GM12878 (cell line): ENCODE results near the gene SNCAIP. TPM values are rescaled to one million over a fixed set of nuclear protein-coding genes. Genes with fewer than 3 reads are reported as not detected.

Experiments
- ATAC-seq: fragments of 200-7000 bp; cut with Tn5 transposase; 3 replicates; pipeline ENCODE4 v1.9.1; 2020; ENCODE audit warnings: mild to moderate bottlenecking, moderate library complexity
- BruUV-seq: library from RNA; stranded (reverse); fragments of 400-500 nt; replicated peaks from 2 replicates; lab custom pipeline; 2021; lab: Mats Ljungman, UMichigan
- CTCF ChIA-PET: fragments of 300-600 bp; sonication (Branson Sonifier 250); formaldehyde crosslinking; extraction: SDS; loops from one replicate; lab custom pipeline; 2021; ENCODE audit warnings: inconsistent platforms; lab: Yijun Ruan, JAX
- POLR2A ChIA-PET: fragments of 350-600 bp; formaldehyde crosslinking; extraction: SDS; loops from one replicate; lab custom pipeline; 2021; ENCODE audit warnings: inconsistent platforms; lab: Charles Lee
- RAD21 ChIA-PET: fragments of 300-600 bp; sonication (Branson Sonifier 250); formaldehyde crosslinking; loops from one replicate; lab custom pipeline; 2023; ENCODE audit warnings: antibody characterized with exemption; ENCODE audit not compliant: unreplicated experiment; lab: Charles Lee
- SMC1A ChIA-PET: fragments of 300-600 bp; sonication (Branson Sonifier 250); formaldehyde crosslinking; loops from one replicate; lab custom pipeline; 2023; ENCODE audit not compliant: unreplicated experiment, uncharacterized antibody; lab: Charles Lee
- DNase-seq: peaks from one replicate; pipeline ENCODE4 v3.0.0-alpha.2; 2011; ENCODE audit warnings: low read depth, low spot score
- FAIRE-seq: peaks from 3 replicates; lab custom pipeline; 2011; peaks lifted over from hg19 to GRCh38; lab: Jason Lieb, UNC
- H2AFZ ChIP-seq: 2 replicates; pipeline ENCODE4 v1.6.0; 2011; ENCODE audit warnings: low read depth, low read length, control low read depth; ENCODE audit not compliant: control insufficient read depth
- H3K27ac ChIP-seq: 2 replicates; pipeline ENCODE4 v1.5.1; 2011; ENCODE audit warnings: control low read depth; ENCODE audit not compliant: control insufficient read depth, insufficient read depth
- H3K27me3 ChIP-seq, 2 experiments: replicated peaks in 1 of 2; 2 replicates each; pipeline versions ENCODE4 v1.6.0 to v1.6.1; 2011; ENCODE audit warnings: low read length in 1 of 2; ENCODE audit not compliant: control insufficient read depth in 2 of 2, insufficient read depth in 2 of 2
- H3K36me3 ChIP-seq, 2 experiments: 2 replicates each; pipeline ENCODE4 v1.5.1; 2011; ENCODE audit warnings: low read length in 1 of 2; ENCODE audit not compliant: control insufficient read depth in 2 of 2, insufficient read depth in 2 of 2
- H3K4me1 ChIP-seq: 2 replicates; pipeline ENCODE4 v1.6.1; 2011; ENCODE audit warnings: mild to moderate bottlenecking, low read length, moderate library complexity, mixed read lengths; ENCODE audit not compliant: control insufficient read depth, insufficient read depth
- H3K4me2 ChIP-seq: 2 replicates; pipeline ENCODE4 v1.6.0; 2011; ENCODE audit warnings: control low read depth; ENCODE audit not compliant: control insufficient read depth, insufficient read depth
- H3K4me3 ChIP-seq: fragments of 200-600 bp; sonication (generic); 2 replicates; pipeline ENCODE4 v1.5.1; 2016
- H3K79me2 ChIP-seq: 2 replicates; pipeline ENCODE4 v1.6.0; 2011; ENCODE audit warnings: low read length; ENCODE audit not compliant: control insufficient read depth, insufficient read depth
- H3K9ac ChIP-seq: 2 replicates; pipeline ENCODE4 v1.8.0; 2011; ENCODE audit warnings: low read length, control low read depth, mixed read lengths; ENCODE audit not compliant: control insufficient read depth, insufficient read depth
- H3K9me3 ChIP-seq: replicated peaks from 3 replicates; pipeline ENCODE4 v1.5.1; 2011; ENCODE audit warnings: mild to moderate bottlenecking, low read length; ENCODE audit not compliant: control insufficient read depth, insufficient read depth
- H4K20me1 ChIP-seq: 2 replicates; pipeline ENCODE4 v1.6.0; 2011; ENCODE audit not compliant: control insufficient read depth, insufficient read depth
- ASH2L ChIP-seq: fragments of 300-600, 200-600 bp; sonication (generic); IDR thresholded peaks from 2 replicates; pipeline ENCODE4 v1.6.1; 2017; ENCODE audit warnings: low read depth, mild to moderate bottlenecking, borderline replicate concordance
- CBX5 ChIP-seq: sonication (generic); IDR thresholded peaks from 2 replicates; pipeline ENCODE4 v1.6.1; 2016; ENCODE audit warnings: low read depth, moderate library complexity, mild to moderate bottlenecking, inconsistent platforms
- CHD4 ChIP-seq: fragments of 200-600 bp; sonication (generic); IDR thresholded peaks from 2 replicates; pipeline ENCODE4 v1.6.1; 2016; ENCODE audit warnings: mild to moderate bottlenecking
- CREB1 ChIP-seq: IDR thresholded peaks from 2 replicates; pipeline ENCODE4 v1.6.1; 2012; ENCODE audit warnings: low read depth, mild to moderate bottlenecking, inconsistent platforms
- HDAC6 ChIP-seq: fragments of 200-600 bp; sonication (generic); IDR thresholded peaks from one replicate; pipeline ENCODE4 v1.8.0; 2017; ENCODE audit warnings: antibody characterized with exemption; ENCODE audit not compliant: unreplicated experiment
- NR2C2 ChIP-seq: IDR thresholded peaks from 2 replicates; pipeline ENCODE4 v1.6.1; 2011; ENCODE audit warnings: borderline replicate concordance, low read depth; ENCODE audit not compliant: control insufficient read depth, insufficient read length
- POLR2AphosphoS2 ChIP-seq: IDR thresholded peaks from 2 replicates; pipeline ENCODE4 v1.6.1; 2011; ENCODE audit warnings: low read depth, mild to moderate bottlenecking, low read length, improper control_type of control experiment, moderate library complexity
- POU2F2 ChIP-seq: IDR thresholded peaks from 3 replicates; pipeline ENCODE4 v1.6.1; 2011; ENCODE audit warnings: low read depth, mild to moderate bottlenecking, low read length, borderline replicate concordance
- RFX5 ChIP-seq: IDR thresholded peaks from 2 replicates; pipeline ENCODE4 v1.6.1; 2011; ENCODE audit warnings: low read depth, low read length, improper control_type of control experiment
- SIX5 ChIP-seq: IDR thresholded peaks from 2 replicates; pipeline ENCODE4 v1.6.1; 2011; ENCODE audit warnings: mild to moderate bottlenecking, low read depth, low read length, moderate library complexity; ENCODE audit not compliant: severe bottlenecking
- SPI1 ChIP-seq: IDR thresholded peaks from 2 replicates; pipeline ENCODE4 v1.6.1; 2011; ENCODE audit warnings: low read depth, mild to moderate bottlenecking, low read length, moderate library complexity, borderline replicate concordance; ENCODE audit not compliant: insufficient read depth
- SUPT20H ChIP-seq: IDR thresholded peaks from 2 replicates; pipeline ENCODE4 v1.6.1; 2011; ENCODE audit warnings: low read depth, mild to moderate bottlenecking, low read length, moderate library complexity, borderline replicate concordance; ENCODE audit not compliant: control insufficient read depth
- SUZ12 ChIP-seq: fragments of 200-600 bp; sonication (generic); IDR thresholded peaks from one replicate; pipeline ENCODE4 v1.6.1; 2018; ENCODE audit warnings: antibody characterized with exemption, mild to moderate bottlenecking; ENCODE audit not compliant: unreplicated experiment
- USF2 ChIP-seq: IDR thresholded peaks from 2 replicates; pipeline ENCODE4 v1.6.1; 2011; ENCODE audit warnings: low read depth, low read length, improper control_type of control experiment, borderline replicate concordance
- ZNF207 ChIP-seq: fragments of 450-650 bp; IDR thresholded peaks from 2 replicates; pipeline ENCODE4 v1.6.1; 2014; ENCODE audit warnings: antibody characterized with exemption, mild to moderate bottlenecking, borderline replicate concordance
- ZNF592 ChIP-seq: fragments of 450-650 bp; IDR thresholded peaks from 2 replicates; pipeline ENCODE4 v1.6.1; 2017; ENCODE audit warnings: mild to moderate bottlenecking, moderate library complexity
- WGBS: methylation state at CpG from one replicate; pipeline ENCODE4 v1.1.6; 2016; ENCODE audit warnings: low lambda C conversion rate; ENCODE audit not compliant: insufficient replicate concordance, insufficient coverage; ENCODE audit errors: missing lambda C conversion rate; 5-methylcytosine and 5-hydroxymethylcytosine counted together
- in situ Hi-C: fragments of 300-500 bp; cut with MboI; formaldehyde crosslinking; loops from 9 replicates; pipeline ENCODE4 v1.14.3; 2018; ENCODE audit warnings: mixed read lengths
- intact Hi-C: fragments of 100-400 bp; cut with micrococcal nuclease; formaldehyde crosslinking; loops from one replicate; pipeline ENCODE4 v1.14.2; 2022; ENCODE audit not compliant: unreplicated experiment
- polyA plus RNA-seq, 11 experiments: library from polyadenylated mRNA; depleted of rRNA in 4 of 11; unstranded in 6 of 11; stranded (reverse) in 5 of 11; fragments of >200 nt; fragmentation: Nextera tagmentation in 4 of 11; fragmentation: Illumina TruSeq in 1 of 11; extraction: Ambion mirVana in 4 of 11; extraction: Trizol in 1 of 11; gene quantifications; 1 replicate in 1 of 11; 2 replicates in 10 of 11; pipeline versions ENCODE4 v1.2.1 to v1.2.3, GENCODE V29; 2011 to 2016; ENCODE audit warnings: inconsistent platforms in 2 of 11, missing spikeins in 2 of 11, low read depth in 1 of 11
- total RNA-seq, 4 experiments: library from RNA; depleted of rRNA in 3 of 4; stranded (reverse); fragments of >200 nt in 3 of 4; fragmentation: Illumina TruSeq in 1 of 4; extraction: Trizol in 1 of 4; gene quantifications; 2 replicates each; pipeline versions ENCODE4 v1.2.1 to v1.2.3, GENCODE V29; 2013 to 2021

Gene SNCAIP
- total and polyA plus RNA-seq, 10 of the 15 experiments (the other 5 are each of a cell fraction or from before 2014, with no cell fraction given), result 0.03 to 0.62 (median 0.16) TPM; not detected in 1

GRCh38 chr5:122394284-122394930 lies 82.4 kb downstream of the SNCAIP start:
- H3K4me2 ChIP-seq, result no peak overlapping the region
- H3K27me3 ChIP-seq, result no peaks in the 10 kb centered on the region
- no peaks in the 10 kb centered on the region for H3K79me2 ChIP-seq
- no peaks in the 10 kb centered on the region for H3K9me3 ChIP-seq
- H3K27ac ChIP-seq, result no peak overlapping the region
- TF ChIP-seq HDAC6 (no peak), USF2 (no peak), POU2F2 (no peak), POLR2AphosphoS2 (no peak), SPI1 (no peak), SUZ12 (no peak), CHD4 (no peak), SUPT20H (no peak), ASH2L (no peak), CBX5 (no peak), CREB1 (no peak), ZNF592 (no peak), SIX5 (no peak), NR2C2 (no peak), ZNF207 (no peak), RFX5 (no peak)
- CTCF ChIA-PET, result interaction anchor here (1.5 kb wide), 1 partner anchor 21 kb away, joined by 4 read pairs; no protein-coding TSS in a partner anchor
- no TSS peak for BruUV-seq
- POLR2A ChIA-PET, result no interaction called here
- no peaks in the 10 kb centered on the region for H3K4me1 ChIP-seq
- RAD21 ChIA-PET, result no interaction called here
- H3K9ac ChIP-seq, result no peak overlapping the region
- SMC1A ChIA-PET, result no interaction called here
- no peak for ATAC-seq
- no peak for FAIRE-seq
- H3K36me3 ChIP-seq, result no peaks in the 10 kb centered on the region
- intact Hi-C loops, result no loop called here
- no peaks in the 10 kb centered on the region for H4K20me1 ChIP-seq
- no peak overlapping the region for H2AFZ ChIP-seq
- no peak overlapping the region for H3K4me3 ChIP-seq
- in situ Hi-C loops, result no loop called here
- 52% methylated on average over 6 of the region's 6 CpGs for WGBS
- DNase-seq, result no peak
